Hypothalamus (tissue), 51 donors: ENCODE results near the gene DPM3.
"Not testable (repeated sequence)": the region's sequence is repeated elsewhere in the genome, so short reads cannot be mapped to it uniquely, and the experiment has no call there.

Experiments used
- DNase-seq, 51 donors: peaks; one replicate each; lab custom pipeline; 2025; lab: John Stamatoyannopoulos, UW

DPM3 gene

GRCh38 chr1:155127105-155127966 lies 13.0 kb downstream of the DPM3 start, which contains the start of gene EFNA1:
TSS of gene EFNA1 (plus strand) at chr1:155127876. CDS start at chr1:155127978, 102 bp downstream.
- peak in 50 of 51 donors; percentile 35 to 94 (median 82) for DNase-seq

GRCh38 chr1:155126556-155127104 lies 13.7 kb downstream of the DPM3 start:
- DNase-seq = peak in 38 of 51 donors; percentile 33 to 91 (median 62)

GRCh38 chr1:155125946-155126555 lies 14.3 kb downstream of the DPM3 start:
- DNase-seq = peak in 49 of 51 donors; percentile 29 to 88 (median 68)

GRCh38 chr1:155125511-155125945 lies 14.8 kb downstream of the DPM3 start:
- DNase-seq = peak in 4 of 51 donors; percentile 8 to 43 (median 18)

GRCh38 chr1:155124503-155125463 lies 15.5 kb downstream of the DPM3 start:
- no peak for DNase-seq

GRCh38 chr1:155123801-155124200 lies 16.5 kb downstream of the DPM3 start:
- DNase-seq = no peak

- no peak for DNase-seq
Observed at GRCh38 chr1:155122308-155122707, 18.0 kb downstream of the DPM3 start.

GRCh38 chr1:155121249-155121648 lies 19.1 kb downstream of the DPM3 start:
- no peak for DNase-seq

- no peak for DNase-seq
Observed at GRCh38 chr1:155120253-155120652, 20.1 kb downstream of the DPM3 start.

GRCh38 chr1:155118090-155118489 lies 22.2 kb downstream of the DPM3 start:
- DNase-seq = not testable (repeated sequence)

GRCh38 chr1:155117610-155118009 lies 22.7 kb downstream of the DPM3 start:
- no peak for DNase-seq

GRCh38 chr1:155116113-155116764 lies 24.1 kb downstream of the DPM3 start:
- no peak for DNase-seq

- no peak for DNase-seq
Observed at GRCh38 chr1:155113450-155113980, 26.8 kb downstream of the DPM3 start.

- DNase-seq = no peak
Observed at GRCh38 chr1:155110826-155111225, 29.5 kb downstream of the DPM3 start.

- no peak for DNase-seq
Observed at GRCh38 chr1:155110381-155110780, 29.9 kb downstream of the DPM3 start.

GRCh38 chr1:155108296-155108695 lies 32.0 kb downstream of the DPM3 start:
- DNase-seq = no peak

- DNase-seq = no peak
Observed at GRCh38 chr1:155107309-155108264, 32.7 kb downstream of the DPM3 start.

GRCh38 chr1:155106862-155107261 lies 33.5 kb downstream of the DPM3 start:
- no peak for DNase-seq
